ENCODE data around the gene TMEM119. TPM values are rescaled to one million over a fixed set of nuclear protein-coding genes. Genes with fewer than 3 reads are reported as not detected.

TMEM119 gene
- total and polyA plus RNA-seq, 9 of the 15 experiments (the other 6 are each of a cell fraction or from before 2014, with no cell fraction given), result 0.18 TPM; not detected in 8

- TF ChIP-seq KAT2B (IDR thresholded peaks at IDR 0.05; ENCODE audit: low read depth, low read length) (no peak), RUNX1 (IDR thresholded peaks at IDR 0.05; ENCODE audit: low read depth) (no peak), MED1 (CRISPR knock-in tag; IDR thresholded peaks at IDR 0.05; ENCODE audit: borderline replicate concordance) (no peak), TSC22D4 (tag; IDR thresholded peaks at IDR 0.05) (no peak), BHLHE40 (IDR thresholded peaks at IDR 0.05; ENCODE audit: low read length) (no peak), ZNF316 (IDR thresholded peaks at IDR 0.05) (no peak), ZNF140 (CRISPR knock-in tag; IDR thresholded peaks at IDR 0.05) (no peak), GATAD2B (IDR thresholded peaks at IDR 0.05; ENCODE audit: borderline replicate concordance) (no peak), ARID4B (CRISPR knock-in tag; IDR thresholded peaks at IDR 0.05) (no peak), SMAD2 (IDR thresholded peaks at IDR 0.05; ENCODE audit: low read depth, low read length) (no peak), STAG1 (CRISPR knock-in tag; IDR thresholded peaks at IDR 0.05; ENCODE audit: borderline replicate concordance) (no peak), RFX5 (IDR thresholded peaks at IDR 0.05; ENCODE audit: low read depth, low read length) (no peak), NELFE (IDR thresholded peaks at IDR 0.05; ENCODE audit: insufficient read depth, insufficient read length) (no peak), CBX8 (IDR thresholded peaks at IDR 0.05; ENCODE audit: borderline replicate concordance, extremely low read depth, low read depth, low read length, poor library complexity, severe bottlenecking) (no peak), LCOR (CRISPR knock-in tag; IDR thresholded peaks at IDR 0.05) (no peak), HDGF (IDR thresholded peaks at IDR 0.05) (no peak)
- TF ChIP-seq, protein P1, sequence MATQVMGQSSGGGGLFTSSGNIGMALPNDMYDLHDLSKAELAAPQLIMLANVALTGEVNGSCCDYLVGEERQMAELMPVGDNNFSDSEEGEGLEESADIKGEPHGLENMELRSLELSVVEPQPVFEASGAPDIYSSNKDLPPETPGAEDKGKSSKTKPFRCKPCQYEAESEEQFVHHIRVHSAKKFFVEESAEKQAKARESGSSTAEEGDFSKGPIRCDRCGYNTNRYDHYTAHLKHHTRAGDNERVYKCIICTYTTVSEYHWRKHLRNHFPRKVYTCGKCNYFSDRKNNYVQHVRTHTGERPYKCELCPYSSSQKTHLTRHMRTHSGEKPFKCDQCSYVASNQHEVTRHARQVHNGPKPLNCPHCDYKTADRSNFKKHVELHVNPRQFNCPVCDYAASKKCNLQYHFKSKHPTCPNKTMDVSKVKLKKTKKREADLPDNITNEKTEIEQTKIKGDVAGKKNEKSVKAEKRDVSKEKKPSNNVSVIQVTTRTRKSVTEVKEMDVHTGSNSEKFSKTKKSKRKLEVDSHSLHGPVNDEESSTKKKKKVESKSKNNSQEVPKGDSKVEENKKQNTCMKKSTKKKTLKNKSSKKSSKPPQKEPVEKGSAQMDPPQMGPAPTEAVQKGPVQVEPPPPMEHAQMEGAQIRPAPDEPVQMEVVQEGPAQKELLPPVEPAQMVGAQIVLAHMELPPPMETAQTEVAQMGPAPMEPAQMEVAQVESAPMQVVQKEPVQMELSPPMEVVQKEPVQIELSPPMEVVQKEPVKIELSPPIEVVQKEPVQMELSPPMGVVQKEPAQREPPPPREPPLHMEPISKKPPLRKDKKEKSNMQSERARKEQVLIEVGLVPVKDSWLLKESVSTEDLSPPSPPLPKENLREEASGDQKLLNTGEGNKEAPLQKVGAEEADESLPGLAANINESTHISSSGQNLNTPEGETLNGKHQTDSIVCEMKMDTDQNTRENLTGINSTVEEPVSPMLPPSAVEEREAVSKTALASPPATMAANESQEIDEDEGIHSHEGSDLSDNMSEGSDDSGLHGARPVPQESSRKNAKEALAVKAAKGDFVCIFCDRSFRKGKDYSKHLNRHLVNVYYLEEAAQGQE (IDR thresholded peaks at IDR 0.05; ENCODE audit: borderline replicate concordance), result no peak
- TF ChIP-seq, protein P1 (CRISPR knock-in tag; IDR thresholded peaks at IDR 0.05; ENCODE audit: low read depth), result no peak
Measured at GRCh38 chr12:108633534-108634248, 35.8 kb upstream of the TMEM119 start, which contains the start of gene SELPLG (continued).
